Activated naive CD4-positive, alpha-beta T cell treated with anti-CD3 and anti-CD28 coated beads, Interleukin-2, amount 50 U/mL, for 72 hours (primary cell): ENCODE measurements around the gene AGO3. TPM values are rescaled to one million over a fixed set of nuclear protein-coding genes. Genes with fewer than 3 reads are reported as not detected.
A peak's percentile ranks its signal among the peaks of the same experiment; 100 is the strongest.
"Not testable (repeated sequence)": the region's sequence is repeated elsewhere in the genome, so short reads cannot be mapped to it uniquely, and the experiment has no call there.

ENCODE experiments used
- ATAC-seq, 2 donors: fragments of 150-1000 bp; cut with Tn5 transposase; 2 replicates each; pipeline ENCODE4 v1.10.0; 2021; ENCODE audit warnings: mild to moderate bottlenecking in 2 of 2, moderate library complexity in 2 of 2
- DNase-seq, 2 donors: peaks; one replicate each; pipeline ENCODE4 v3.0.0; 2021 to 2022; ENCODE audit warnings: low spot score in 2 of 2
- H3K27ac Mint-ChIP-seq, 2 donors: one replicate each; pipeline ENCODE4 v1.8.0; 2022; ENCODE audit warnings: mild to moderate bottlenecking in 2 of 2, mixed read lengths in 2 of 2
- H3K36me3 Mint-ChIP-seq, 2 donors: one replicate each; pipeline ENCODE4 v1.8.0; 2022; ENCODE audit warnings: mixed read lengths in 2 of 2
- H3K9me3 Mint-ChIP-seq, 2 donors: one replicate each; pipeline ENCODE4 v1.8.0; 2022; ENCODE audit warnings: mixed read lengths in 2 of 2
- total RNA-seq, 2 donors: library from RNA; stranded (reverse); gene quantifications; one replicate each; pipeline ENCODE4 v1.2.3, GENCODE V29; 2022

The AGO3 gene
- total RNA-seq, 2 donors from 2014 or later: 32.9 to 43.6 TPM

- peaks cover 0 to 4% of the 10 kb centered on the region in 2 donors for H3K36me3 Mint-ChIP-seq
- H3K27ac Mint-ChIP-seq: peak overlapping the region; percentile 22 to 50
- no peak for DNase-seq
- no peaks in the 10 kb centered on the region for H3K9me3 Mint-ChIP-seq
- peak; percentile 41 to 46 for ATAC-seq
Observed at GRCh38 chr1:35947547-35947946, 16.6 kb downstream of the AGO3 start.

- DNase-seq (no peak), ATAC-seq (no peak)
- H3K36me3 Mint-ChIP-seq: no peaks in the 10 kb centered on the region
- H3K27ac Mint-ChIP-seq: no peak overlapping the region
- H3K9me3 Mint-ChIP-seq: no peaks in the 10 kb centered on the region
Observed at GRCh38 chr1:35958558-35958957, 27.7 kb downstream of the AGO3 start.

- Mint-ChIP-seq H3K27ac (no peak overlapping the region), H3K9me3 (no peaks in the 10 kb centered on the region), H3K36me3 (no peaks in the 10 kb centered on the region)
- DNase-seq (no peak), ATAC-seq (no peak)
Observed at GRCh38 chr1:35959304-35959703, 28.4 kb downstream of the AGO3 start.

- Mint-ChIP-seq H3K27ac (no peak overlapping the region), H3K9me3 (no peaks in the 10 kb centered on the region), H3K36me3 (peaks cover 0 to 3% of the 10 kb centered on the region in 2 donors)
- DNase-seq (no peak), ATAC-seq (no peak)
Observed at GRCh38 chr1:35962952-35963351, 32.0 kb downstream of the AGO3 start.

- ATAC-seq, H3K27ac Mint-ChIP-seq, H3K9me3 Mint-ChIP-seq, DNase-seq, H3K36me3 Mint-ChIP-seq: not testable (repeated sequence)
Observed at GRCh38 chr1:35964277-35964676, 33.4 kb downstream of the AGO3 start.

- ATAC-seq (no peak), DNase-seq (no peak)
- Mint-ChIP-seq H3K27ac (no peak overlapping the region), H3K36me3 (peaks cover 4 to 9% of the 10 kb centered on the region in 2 donors), H3K9me3 (peaks cover 0 to 3% of the 10 kb centered on the region in 2 donors)
Observed at GRCh38 chr1:35968396-35968795, 37.5 kb downstream of the AGO3 start.

- Mint-ChIP-seq H3K9me3 (peaks cover 0 to 3% of the 10 kb centered on the region in 2 donors), H3K27ac (no peak overlapping the region), H3K36me3 (peaks cover 9 to 14% of the 10 kb centered on the region in 2 donors)
- ATAC-seq (no peak), DNase-seq (no peak)
Observed at GRCh38 chr1:35971601-35972000, 40.7 kb downstream of the AGO3 start.

- H3K27ac Mint-ChIP-seq, DNase-seq, ATAC-seq, H3K9me3 Mint-ChIP-seq: not testable (repeated sequence)
- H3K36me3 Mint-ChIP-seq: peaks cover 9 to 14% of the 10 kb centered on the region in 2 donors
Observed at GRCh38 chr1:35972631-35973030, 41.7 kb downstream of the AGO3 start.

- DNase-seq: no peak
- no peak overlapping the region for H3K27ac Mint-ChIP-seq
- H3K36me3 Mint-ChIP-seq: peaks cover 0 to 13% of the 10 kb centered on the region in 2 donors
- H3K9me3 Mint-ChIP-seq: no peaks in the 10 kb centered on the region
- no peak for ATAC-seq
Observed at GRCh38 chr1:35980090-35980489, 49.2 kb downstream of the AGO3 start.

- no peak for DNase-seq
- Mint-ChIP-seq H3K36me3 (no peaks in the 10 kb centered on the region), H3K9me3 (no peaks in the 10 kb centered on the region), H3K27ac (no peak overlapping the region)
- ATAC-seq: peak; percentile 33 to 51
Observed at GRCh38 chr1:35988237-35988636, 57.3 kb downstream of the AGO3 start.

GRCh38 chr1:36006941-36007500 lies 76.1 kb downstream of the AGO3 start:
- no peaks in the 10 kb centered on the region for H3K9me3 Mint-ChIP-seq
- no peak for DNase-seq
- H3K36me3 Mint-ChIP-seq: no peaks in the 10 kb centered on the region
- peak overlapping the region in 1 of 2 donors; percentile 44 for H3K27ac Mint-ChIP-seq
- no peak for ATAC-seq

GRCh38 chr1:36007741-36008140 lies 76.8 kb downstream of the AGO3 start:
- DNase-seq: no peak
- H3K27ac Mint-ChIP-seq: no peak overlapping the region
- H3K36me3 Mint-ChIP-seq: no peaks in the 10 kb centered on the region
- ATAC-seq: no peak
- H3K9me3 Mint-ChIP-seq: no peaks in the 10 kb centered on the region

- H3K27ac Mint-ChIP-seq: no peak overlapping the region
- DNase-seq (no peak), ATAC-seq (peak in 1 of 2 donors; percentile 43)
Observed at GRCh38 chr1:36008546-36009197, 77.8 kb downstream of the AGO3 start.

GRCh38 chr1:36014722-36015220 lies 83.9 kb downstream of the AGO3 start:
- no peak for DNase-seq
- ATAC-seq: no peak
- Mint-ChIP-seq H3K36me3 (peaks cover 0 to 13% of the 10 kb centered on the region in 2 donors), H3K9me3 (no peaks in the 10 kb centered on the region), H3K27ac (peak overlapping the region in 1 of 2 donors; percentile 67)

More at GRCh38 chr1:36008546-36009197, 77.8 kb downstream of the AGO3 start:
- Mint-ChIP-seq H3K9me3 (no peaks in the 10 kb centered on the region), H3K36me3 (peaks cover 0 to 6% of the 10 kb centered on the region in 2 donors)

- Mint-ChIP-seq H3K27ac (no peak overlapping the region), H3K9me3 (no peaks in the 10 kb centered on the region), H3K36me3 (peaks cover 0 to 13% of the 10 kb centered on the region in 2 donors)
- DNase-seq (no peak), ATAC-seq (no peak)
Observed at GRCh38 chr1:36016686-36017085, 85.8 kb downstream of the AGO3 start.

GRCh38 chr1:36023098-36023769 lies 92.3 kb downstream of the AGO3 start:
- Mint-ChIP-seq H3K36me3 (peaks cover 9 to 30% of the 10 kb centered on the region in 2 donors), H3K27ac (peak overlapping the region; percentile 2 to 61), H3K9me3 (peaks cover 0 to 4% of the 10 kb centered on the region in 2 donors)
- ATAC-seq (peak; percentile 66 to 95), DNase-seq (no peak)

- not testable (repeated sequence) for DNase-seq, H3K9me3 Mint-ChIP-seq, ATAC-seq
- peaks cover 9 to 36% of the 10 kb centered on the region in 2 donors for H3K36me3 Mint-ChIP-seq
- H3K27ac Mint-ChIP-seq: peak overlapping the region; percentile 61 to 86
Observed at GRCh38 chr1:36024024-36024423, 93.1 kb downstream of the AGO3 start.
